ENCODE data around the gene ADAMTSL5. TPM values are rescaled to one million over a fixed set of nuclear protein-coding genes. Genes with fewer than 3 reads are reported as not detected.

The ADAMTSL5 gene
- total and polyA plus RNA-seq, 2 donors (not counting 1 experiment from before 2014, with no cell fraction given), result 3.1 to 4.7 TPM

- peak within 1 kb of the TSS; percentile 99 for H2AFZ ChIP-seq (ENCODE audit: low read length)
- DNase-seq (ENCODE audit: low read depth in 2 of 2), result peak; percentile 96 to 99
- no peaks in the 10 kb centered on the region for H3K36me3 ChIP-seq (ENCODE audit: control insufficient read depth, insufficient read depth, low read length)
- no peaks in the 10 kb centered on the region for H3K9me3 ChIP-seq (ENCODE audit: control insufficient read depth, insufficient read depth, low read depth, low read length)
- peaks cover 13% of the 10 kb centered on the region for H3K27me3 ChIP-seq (ENCODE audit: control insufficient read depth, insufficient read depth, low read length)
- H3K4me3 ChIP-seq (replicated peaks in 1 of 4; ENCODE audit: control extremely low read depth in 1 of 4, insufficient read depth in 1 of 4, low read depth in 3 of 4, low read length in 4 of 4), result peak within 1 kb of the TSS; percentile 64 to 67 (median 65)
- no peaks in the 10 kb centered on the region for H4K20me1 ChIP-seq (ENCODE audit: control insufficient read depth, extremely low read depth, insufficient read depth, low read length)
- H3K9ac ChIP-seq (ENCODE audit: insufficient read depth, low read length), result peak within 1 kb of the TSS; percentile 53
- H3K4me2 ChIP-seq (ENCODE audit: extremely low read depth, insufficient read depth, low read length), result peak within 1 kb of the TSS; percentile 94
- no peaks in the 10 kb centered on the region for H3K79me2 ChIP-seq (ENCODE audit: control insufficient read depth, insufficient read depth, low read length)
- peak within 1 kb of the TSS; percentile 63 for H3K27ac ChIP-seq (ENCODE audit: insufficient read depth, low read length)
- no peaks in the 10 kb centered on the region for H3K4me1 ChIP-seq (ENCODE audit: control insufficient read depth, extremely low read depth, insufficient read depth, low read length)
- TF ChIP-seq, protein P1, sequence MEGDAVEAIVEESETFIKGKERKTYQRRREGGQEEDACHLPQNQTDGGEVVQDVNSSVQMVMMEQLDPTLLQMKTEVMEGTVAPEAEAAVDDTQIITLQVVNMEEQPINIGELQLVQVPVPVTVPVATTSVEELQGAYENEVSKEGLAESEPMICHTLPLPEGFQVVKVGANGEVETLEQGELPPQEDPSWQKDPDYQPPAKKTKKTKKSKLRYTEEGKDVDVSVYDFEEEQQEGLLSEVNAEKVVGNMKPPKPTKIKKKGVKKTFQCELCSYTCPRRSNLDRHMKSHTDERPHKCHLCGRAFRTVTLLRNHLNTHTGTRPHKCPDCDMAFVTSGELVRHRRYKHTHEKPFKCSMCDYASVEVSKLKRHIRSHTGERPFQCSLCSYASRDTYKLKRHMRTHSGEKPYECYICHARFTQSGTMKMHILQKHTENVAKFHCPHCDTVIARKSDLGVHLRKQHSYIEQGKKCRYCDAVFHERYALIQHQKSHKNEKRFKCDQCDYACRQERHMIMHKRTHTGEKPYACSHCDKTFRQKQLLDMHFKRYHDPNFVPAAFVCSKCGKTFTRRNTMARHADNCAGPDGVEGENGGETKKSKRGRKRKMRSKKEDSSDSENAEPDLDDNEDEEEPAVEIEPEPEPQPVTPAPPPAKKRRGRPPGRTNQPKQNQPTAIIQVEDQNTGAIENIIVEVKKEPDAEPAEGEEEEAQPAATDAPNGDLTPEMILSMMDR (conservative IDR thresholded peaks at IDR 0.05 in 1 of 2, IDR thresholded peaks at IDR 0.05 in 1 of 2; ENCODE audit: low read depth in 1 of 2, low read length in 2 of 2), result no peak
These were observed 22.3 kb downstream of the ADAMTSL5 start, which contains the start of gene PCSK4 for GRCh38 chr19:1490311-1491113. Gene PCSK4 (minus strand): TSS chr19:1490350. CDS start chr19:1490346, 4 bp downstream.

DNA sequence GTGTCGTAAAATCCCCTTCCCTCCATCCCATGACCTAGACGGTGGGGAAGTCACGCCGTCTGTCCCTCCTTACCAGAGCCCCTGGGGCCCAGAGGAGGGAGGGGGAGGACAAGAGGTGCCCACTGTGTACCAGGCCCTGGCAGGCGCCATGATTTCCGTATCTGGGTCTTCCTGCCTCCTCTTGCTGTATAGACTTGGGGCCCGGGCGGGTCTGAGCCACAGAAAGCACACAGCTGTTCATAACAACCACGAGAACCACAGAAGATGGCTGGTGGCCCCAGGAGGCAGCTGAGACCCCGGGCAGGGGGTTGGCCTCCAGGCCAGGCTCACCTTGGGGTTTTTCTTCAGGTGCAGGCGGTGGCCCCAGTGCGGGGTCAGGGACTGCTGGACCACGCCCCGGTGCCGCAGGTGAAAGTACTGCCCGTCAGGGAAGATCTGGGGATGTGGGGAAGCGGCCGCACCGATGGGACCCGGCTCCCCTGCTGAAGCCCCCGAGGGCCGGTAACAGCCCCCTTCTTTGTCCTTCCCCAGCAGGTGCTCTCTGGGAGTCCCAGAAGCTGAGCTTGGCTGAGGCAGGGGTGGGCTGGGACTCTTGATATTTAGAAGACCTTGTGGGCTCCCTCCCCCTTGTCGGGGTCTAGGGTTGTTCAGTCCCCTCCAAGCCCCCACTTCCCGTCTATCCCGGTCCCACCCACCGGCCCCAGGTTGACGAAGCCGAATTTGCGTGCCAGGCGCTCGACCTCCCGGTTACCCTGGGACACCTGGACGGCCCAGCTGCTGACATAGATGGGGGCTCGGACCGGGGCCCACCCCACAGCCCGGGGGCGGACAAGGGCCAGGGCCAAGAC is 23.1 kb downstream of the ADAMTSL5 start:
- Histone ChIP-seq H3K4me3 (replicated peaks in 1 of 4; ENCODE audit: control extremely low read depth in 1 of 4, insufficient read depth in 1 of 4, low read depth in 3 of 4, low read length in 4 of 4) (peak overlapping the region; percentile 55 to 67 (median 65)), H3K9ac (ENCODE audit: insufficient read depth, low read length) (peak overlapping the region; percentile 53), H3K36me3 (ENCODE audit: control insufficient read depth, insufficient read depth, low read length) (no peaks in the 10 kb centered on the region), H3K27ac (ENCODE audit: insufficient read depth, low read length) (peak overlapping the region; percentile 63), H3K4me2 (ENCODE audit: extremely low read depth, insufficient read depth, low read length) (peak overlapping the region; percentile 94), H3K27me3 (ENCODE audit: control insufficient read depth, insufficient read depth, low read length) (peaks cover 13% of the 10 kb centered on the region), H2AFZ (ENCODE audit: low read length) (peak overlapping the region; percentile 26), H3K79me2 (ENCODE audit: control insufficient read depth, insufficient read depth, low read length) (no peaks in the 10 kb centered on the region), H4K20me1 (ENCODE audit: control insufficient read depth, extremely low read depth, insufficient read depth, low read length) (no peaks in the 10 kb centered on the region), H3K9me3 (ENCODE audit: control insufficient read depth, insufficient read depth, low read depth, low read length) (no peaks in the 10 kb centered on the region), H3K4me1 (ENCODE audit: control insufficient read depth, extremely low read depth, insufficient read depth, low read length) (no peaks in the 10 kb centered on the region)
- DNase-seq (ENCODE audit: low read depth in 2 of 2), result no peak
- TF ChIP-seq, protein P1 (conservative IDR thresholded peaks at IDR 0.05 in 1 of 2, IDR thresholded peaks at IDR 0.05 in 1 of 2; ENCODE audit: low read depth in 1 of 2, low read length in 2 of 2), result no peak
- TF ChIP-seq EZH2 (IDR thresholded peaks at IDR 0.05; ENCODE audit: low read length, missing control alignments), result no peak

DNA sequence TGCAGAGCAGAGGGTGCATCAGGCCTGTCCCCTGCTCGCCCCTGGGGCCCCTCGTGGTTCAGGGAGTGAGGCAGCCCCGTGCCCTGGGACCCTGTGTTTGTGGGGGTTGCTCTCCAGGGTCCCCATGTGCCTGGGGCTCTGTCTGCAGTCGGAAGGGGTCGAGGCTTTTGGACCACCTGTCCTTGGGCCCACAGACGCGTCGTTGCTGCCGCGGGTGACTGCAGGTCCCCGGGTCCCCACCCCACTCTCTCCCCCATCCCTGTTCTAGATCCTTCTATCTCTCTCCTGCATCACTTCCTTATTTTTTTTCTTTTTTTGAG is 24.6 kb downstream of the ADAMTSL5 start:
- Histone ChIP-seq H3K9ac (ENCODE audit: insufficient read depth, low read length) (no peak overlapping the region), H2AFZ (ENCODE audit: low read length) (no peak overlapping the region), H4K20me1 (ENCODE audit: control insufficient read depth, extremely low read depth, insufficient read depth, low read length) (no peaks in the 10 kb centered on the region), H3K79me2 (ENCODE audit: control insufficient read depth, insufficient read depth, low read length) (no peaks in the 10 kb centered on the region), H3K27ac (ENCODE audit: insufficient read depth, low read length) (no peak overlapping the region), H3K4me1 (ENCODE audit: control insufficient read depth, extremely low read depth, insufficient read depth, low read length) (no peaks in the 10 kb centered on the region), H3K27me3 (ENCODE audit: control insufficient read depth, insufficient read depth, low read length) (peaks cover 9% of the 10 kb centered on the region), H3K4me3 (replicated peaks in 1 of 4; ENCODE audit: control extremely low read depth in 1 of 4, insufficient read depth in 1 of 4, low read depth in 3 of 4, low read length in 4 of 4) (no peak overlapping the region), H3K4me2 (ENCODE audit: extremely low read depth, insufficient read depth, low read length) (no peak overlapping the region), H3K36me3 (ENCODE audit: control insufficient read depth, insufficient read depth, low read length) (no peaks in the 10 kb centered on the region), H3K9me3 (ENCODE audit: control insufficient read depth, insufficient read depth, low read depth, low read length) (no peaks in the 10 kb centered on the region)
- DNase-seq (ENCODE audit: low read depth in 2 of 2), result no peak
- no peak for TF ChIP-seq EZH2 (IDR thresholded peaks at IDR 0.05; ENCODE audit: low read length, missing control alignments)

All from fibroblast of lung (primary cell).